Right atrium auricular region (tissue), 2 donors: Measurements from ENCODE around the gene SEC22A. TPM values are rescaled to one million over a fixed set of nuclear protein-coding genes. Genes with fewer than 3 reads are reported as not detected.
A peak's percentile ranks its signal among the peaks of the same experiment; 100 is the strongest.
"Not testable (repeated sequence)": the region's sequence is repeated elsewhere in the genome, so short reads cannot be mapped to it uniquely, and the experiment has no call there.

Source experiments
- DNase-seq: peaks from one replicate; pipeline ENCODE4 v3.0.0-alpha.2; 2019; ENCODE audit warnings: low spot score
- H3K27ac ChIP-seq, 2 donors: fragments of 200-600 bp; sonication (generic); 1 replicate in 1 of 2; 2 replicates in 1 of 2; pipeline ENCODE4 v1.5.1; 2016 to 2019
- H3K27me3 ChIP-seq, 2 donors: fragments of 200-600 bp; sonication (generic); one replicate each; pipeline versions ENCODE4 v1.5.1 to v1.6.0; 2017 to 2019
- H3K36me3 ChIP-seq: fragments of 200-600 bp; sonication (generic); one replicate; pipeline ENCODE4 v1.5.1; 2016
- H3K4me1 ChIP-seq, 2 donors: fragments of 200-600 bp; sonication (generic); one replicate each; pipeline versions ENCODE4 v1.5.1 to v1.6.0; 2017 to 2019
- H3K4me3 ChIP-seq, 2 donors: fragments of 200-600 bp; sonication (generic); 1 replicate in 1 of 2; 2 replicates in 1 of 2; pipeline ENCODE4 v1.5.1; 2017 to 2019; ENCODE audit warnings: mild to moderate bottlenecking in 1 of 2, moderate library complexity in 1 of 2
- H3K9me3 ChIP-seq, 2 donors: fragments of 200-600 bp; sonication (generic); one replicate each; pipeline ENCODE4 v1.5.1; 2019
- total RNA-seq, 2 donors: library from RNA; depleted of rRNA; stranded (reverse); fragments of >200 nt; gene quantifications; one replicate each; pipeline ENCODE4 v1.1.0, GENCODE V29; 2016
- TF ChIP-seq, protein P1 (sequence below), 2 donors: fragments of 200-600 bp; sonication (generic); IDR thresholded peaks; one replicate each; pipeline ENCODE4 v1.5.1; 2019; ENCODE audit warnings: antibody characterized with exemption in 2 of 2

SEC22A gene
- total RNA-seq, 2 donors from 2014 or later: 13.7 to 24.2 TPM

DNA sequence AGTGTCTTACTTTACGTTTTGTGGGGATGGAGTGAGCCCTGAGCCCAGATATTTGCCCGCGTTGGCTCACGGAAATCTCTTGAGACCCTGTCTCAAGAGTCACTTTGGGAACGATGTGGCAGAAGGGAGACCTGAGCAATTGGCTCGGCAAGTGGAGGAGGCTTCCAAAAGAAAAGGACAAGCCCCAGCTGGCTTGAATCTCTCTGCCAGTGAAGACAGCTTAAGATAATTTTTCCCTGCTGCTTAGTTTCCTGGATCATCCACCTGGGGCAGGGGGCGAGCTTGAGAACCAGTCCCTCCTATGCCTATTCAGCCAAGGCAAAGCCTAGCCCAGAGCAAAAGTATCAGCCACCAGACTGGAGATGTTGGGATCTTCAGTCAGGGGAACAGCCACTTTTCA lies 708 bp downstream of the SEC22A start:
- Histone ChIP-seq H3K9me3 (no peaks in the 10 kb centered on the region), H3K36me3 (no peaks in the 10 kb centered on the region), H3K27me3 (no peaks in the 10 kb centered on the region), H3K27ac (peak overlapping the region; percentile 86 to 90), H3K4me1 (peaks cover 0 to 10% of the 10 kb centered on the region in 2 donors), H3K4me3 (peak overlapping the region; percentile 88 to 96)
- TF ChIP-seq, protein P1, sequence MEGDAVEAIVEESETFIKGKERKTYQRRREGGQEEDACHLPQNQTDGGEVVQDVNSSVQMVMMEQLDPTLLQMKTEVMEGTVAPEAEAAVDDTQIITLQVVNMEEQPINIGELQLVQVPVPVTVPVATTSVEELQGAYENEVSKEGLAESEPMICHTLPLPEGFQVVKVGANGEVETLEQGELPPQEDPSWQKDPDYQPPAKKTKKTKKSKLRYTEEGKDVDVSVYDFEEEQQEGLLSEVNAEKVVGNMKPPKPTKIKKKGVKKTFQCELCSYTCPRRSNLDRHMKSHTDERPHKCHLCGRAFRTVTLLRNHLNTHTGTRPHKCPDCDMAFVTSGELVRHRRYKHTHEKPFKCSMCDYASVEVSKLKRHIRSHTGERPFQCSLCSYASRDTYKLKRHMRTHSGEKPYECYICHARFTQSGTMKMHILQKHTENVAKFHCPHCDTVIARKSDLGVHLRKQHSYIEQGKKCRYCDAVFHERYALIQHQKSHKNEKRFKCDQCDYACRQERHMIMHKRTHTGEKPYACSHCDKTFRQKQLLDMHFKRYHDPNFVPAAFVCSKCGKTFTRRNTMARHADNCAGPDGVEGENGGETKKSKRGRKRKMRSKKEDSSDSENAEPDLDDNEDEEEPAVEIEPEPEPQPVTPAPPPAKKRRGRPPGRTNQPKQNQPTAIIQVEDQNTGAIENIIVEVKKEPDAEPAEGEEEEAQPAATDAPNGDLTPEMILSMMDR (IDR thresholded peaks at IDR 0.05): no peak
- DNase-seq: no peak

DNA sequence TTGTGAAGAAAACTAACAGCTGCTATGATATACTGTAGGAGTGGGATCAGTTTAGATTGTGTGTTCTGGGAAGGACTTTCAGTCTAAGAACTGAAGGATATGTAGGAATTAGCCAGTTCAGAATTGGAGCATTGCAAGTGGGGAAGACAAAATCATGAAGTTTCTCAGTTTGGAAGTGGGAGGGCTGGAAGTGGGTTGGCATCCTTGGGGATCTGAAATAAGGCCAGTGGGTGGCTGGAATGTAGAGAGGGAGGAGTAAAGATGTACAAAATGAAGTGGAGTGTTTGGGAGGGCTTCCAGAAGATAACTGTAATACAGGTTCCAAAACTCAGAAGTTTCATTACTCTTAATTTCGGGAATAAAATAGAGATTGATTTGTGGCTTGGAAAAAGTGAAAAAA lies 17.2 kb downstream of the SEC22A start:
- H3K4me1 ChIP-seq: no peaks in the 10 kb centered on the region
- H3K27me3 ChIP-seq: no peaks in the 10 kb centered on the region
- no peak overlapping the region for H3K4me3 ChIP-seq
- DNase-seq: no peak
- TF ChIP-seq, protein P1 (IDR thresholded peaks at IDR 0.05): no peak
- no peaks in the 10 kb centered on the region for H3K9me3 ChIP-seq
- no peak overlapping the region for H3K27ac ChIP-seq
- no peaks in the 10 kb centered on the region for H3K36me3 ChIP-seq

DNA sequence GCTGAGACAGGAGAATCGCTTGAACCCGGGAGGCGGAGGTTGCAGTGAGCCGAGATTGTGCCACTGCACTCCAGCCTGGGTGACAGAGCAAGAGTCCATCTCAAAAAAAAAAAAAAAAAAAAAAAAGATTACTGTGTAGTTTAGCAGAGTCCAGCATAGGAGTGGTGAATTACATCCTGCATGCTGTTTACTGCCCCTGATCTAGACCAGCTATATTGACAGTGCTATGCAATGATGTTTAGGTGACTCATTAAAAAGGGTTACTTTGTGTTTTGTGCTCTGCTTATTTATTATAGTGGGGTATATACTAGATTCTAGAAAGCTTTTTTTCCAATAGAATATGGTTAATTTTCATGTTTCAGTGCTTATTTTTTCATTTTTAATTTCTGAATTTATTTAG lies 19.6 kb downstream of the SEC22A start:
- not testable (repeated sequence) for H3K4me3 ChIP-seq, H3K27me3 ChIP-seq, H3K4me1 ChIP-seq, H3K27ac ChIP-seq, H3K9me3 ChIP-seq, H3K36me3 ChIP-seq, DNase-seq

DNA sequence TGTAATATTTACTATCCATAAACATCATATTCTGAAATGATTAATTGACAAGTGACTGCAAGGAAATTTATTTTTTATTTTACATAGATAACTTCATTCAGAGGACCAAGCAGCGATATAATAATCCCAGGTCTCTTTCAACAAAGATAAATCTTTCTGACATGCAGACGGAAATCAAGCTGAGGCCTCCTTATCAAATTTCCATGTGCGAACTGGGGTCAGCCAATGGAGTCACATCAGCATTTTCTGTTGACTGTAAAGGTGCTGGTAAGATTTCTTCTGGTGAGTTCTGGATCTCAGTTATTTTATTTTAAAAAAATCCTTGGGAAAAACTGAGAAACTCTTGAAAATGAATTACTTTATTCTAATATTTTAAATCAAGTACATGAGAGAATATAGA lies 23.3 kb downstream of the SEC22A start:
- Histone ChIP-seq H3K4me1 (no peaks in the 10 kb centered on the region), H3K4me3 (no peak overlapping the region)
- TF ChIP-seq, protein P1 (IDR thresholded peaks at IDR 0.05): no peak

DNA sequence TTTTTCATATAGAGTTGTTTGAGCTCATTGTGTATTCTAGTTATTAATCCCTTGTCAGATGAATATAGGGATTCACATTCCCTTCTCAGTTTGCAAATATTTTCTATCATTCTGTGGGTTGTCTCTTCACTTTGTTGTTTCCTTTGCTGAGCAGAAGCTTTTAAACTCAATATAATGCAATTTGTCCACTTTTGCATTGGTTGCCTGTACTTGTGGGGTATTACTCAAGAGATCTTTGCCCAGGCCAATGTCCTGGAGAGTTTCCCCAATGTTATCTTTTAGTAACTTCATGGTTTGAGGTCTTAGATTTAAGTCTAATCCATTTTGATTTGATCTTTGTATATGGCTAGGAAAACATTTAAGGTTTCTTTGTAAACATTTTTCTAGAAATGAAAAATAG lies 24.8 kb downstream of the SEC22A start:
- TF ChIP-seq, protein P1 (IDR thresholded peaks at IDR 0.05): no peak
- Histone ChIP-seq H3K36me3 (peaks cover 14% of the 10 kb centered on the region), H3K27ac (no peak overlapping the region), H3K4me3 (no peak overlapping the region), H3K27me3 (no peaks in the 10 kb centered on the region), H3K9me3 (peaks cover 0 to 15% of the 10 kb centered on the region in 2 donors), H3K4me1 (no peaks in the 10 kb centered on the region)
- DNase-seq: no peak

More for the DNA sequence above, 23.3 kb downstream of the SEC22A start:
- H3K36me3 ChIP-seq: peaks cover 14% of the 10 kb centered on the region
- peaks cover 0 to 15% of the 10 kb centered on the region in 2 donors for H3K9me3 ChIP-seq
- DNase-seq: no peak
- no peak overlapping the region for H3K27ac ChIP-seq
- H3K27me3 ChIP-seq: no peaks in the 10 kb centered on the region

DNA sequence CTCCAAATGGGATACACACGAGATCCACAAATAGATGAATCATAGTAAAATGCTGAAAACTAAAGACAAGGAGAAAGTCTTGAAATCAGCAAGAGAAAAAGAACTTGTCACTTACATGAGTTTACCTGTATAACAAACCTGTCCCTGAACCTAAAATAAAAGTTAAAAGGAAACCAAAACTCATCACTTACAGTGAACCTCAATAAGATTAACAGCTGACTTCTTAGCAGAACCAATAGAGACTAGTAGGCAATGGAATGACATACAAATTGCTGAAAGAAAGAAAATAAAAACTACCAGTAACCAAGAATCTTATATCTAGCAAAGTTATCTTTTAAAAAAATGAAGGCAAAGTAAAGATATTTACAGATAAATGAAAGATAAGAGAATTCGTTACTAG lies 27.4 kb downstream of the SEC22A start:
- Histone ChIP-seq H3K4me1 (no peaks in the 10 kb centered on the region), H3K27ac (no peak overlapping the region), H3K27me3 (no peaks in the 10 kb centered on the region), H3K4me3 (no peak overlapping the region), H3K36me3 (peaks cover 21% of the 10 kb centered on the region), H3K9me3 (peaks cover 0 to 15% of the 10 kb centered on the region in 2 donors)
- DNase-seq: no peak
- TF ChIP-seq, protein P1 (IDR thresholded peaks at IDR 0.05): no peak
